Thyroid gland (tissue), 4 donors: ENCODE data around the gene SNRNP25. TPM values are rescaled to one million over a fixed set of nuclear protein-coding genes. Genes with fewer than 3 reads are reported as not detected.
"Not testable (repeated sequence)": the region's sequence is repeated elsewhere in the genome, so short reads cannot be mapped to it uniquely, and the experiment has no call there.

Experiments
- DNase-seq, 2 donors: peaks; one replicate each; pipeline ENCODE4 v3.0.0-alpha.2; 2019
- H3K27ac ChIP-seq, 3 donors: fragments of 200-600 bp; sonication (generic); 1 replicate in 2 of 3; 2 replicates in 1 of 3; pipeline ENCODE4 v1.5.1; 2016 to 2019; ENCODE audit warnings: mild to moderate bottlenecking in 1 of 3, moderate library complexity in 1 of 3
- H3K27me3 ChIP-seq: fragments of 200-600 bp; sonication (generic); one replicate; pipeline ENCODE4 v1.5.1; 2019
- H3K36me3 ChIP-seq, 2 donors: fragments of 200-600 bp; sonication (generic); one replicate each; pipeline ENCODE4 v1.5.1; 2016 to 2019
- H3K4me1 ChIP-seq, 2 donors: fragments of 200-600 bp; sonication (generic); one replicate each; pipeline ENCODE4 v1.5.1; 2017 to 2019
- H3K4me3 ChIP-seq, 3 donors: fragments of 200-600 bp; sonication (generic); replicated peaks in 1 of 3; 1 replicate in 2 of 3; 2 replicates in 1 of 3; pipeline ENCODE4 v1.5.1; 2016; ENCODE audit warnings: mild to moderate bottlenecking in 1 of 3
- H3K9me3 ChIP-seq: fragments of 200-600 bp; sonication (generic); one replicate; pipeline ENCODE4 v1.5.1; 2017
- CTCF ChIP-seq, 6 experiments: fragments of 200-600 bp in 3 of 6; fragments of 450-650 bp in 3 of 6; sonication (generic) in 3 of 6; IDR thresholded peaks; one replicate each; pipeline ENCODE4 v1.5.1; 2016 to 2019; ENCODE audit warnings: antibody characterized with exemption in 6 of 6, mild to moderate bottlenecking in 2 of 6, inconsistent platforms in 1 of 6, moderate library complexity in 1 of 6
- POLR2A ChIP-seq, 2 donors: fragments of 450-650 bp; IDR thresholded peaks; one replicate each; pipeline ENCODE4 v1.6.1; 2017; ENCODE audit warnings: antibody characterized with exemption in 2 of 2, mild to moderate bottlenecking in 2 of 2, moderate library complexity in 1 of 2
- WGBS, 2 donors: methylation state at CpG; one replicate each; pipeline ENCODE4 v1.1.5; 2017; 5-methylcytosine and 5-hydroxymethylcytosine counted together
- intact Hi-C: fragments of 100-400 bp; cut with DNase I; formaldehyde crosslinking; loops from one replicate; pipeline ENCODE4 v1.15.1; 2023
- total RNA-seq, 4 donors: library from RNA; depleted of rRNA; stranded (reverse); fragments of >200 nt; gene quantifications; one replicate each; pipeline ENCODE4 v1.2.3, GENCODE V29; 2016

The SNRNP25 gene
- total RNA-seq, 4 donors from 2014 or later: 16.1 to 53.6 (median 34.8) TPM

- H3K36me3 ChIP-seq, H3K9me3 ChIP-seq, H3K27ac ChIP-seq, H3K4me1 ChIP-seq, H3K27me3 ChIP-seq, H3K4me3 ChIP-seq, DNase-seq, intact Hi-C loops: not testable (repeated sequence)
- WGBS, 2 donors: 69% methylated on average over 2 of the region's 8 CpGs; no CpG with 5 or more reads in 1 of the 2 donors
Observed at GRCh38 chr16:33154-33876, 20.3 kb upstream of the SNRNP25 start.

GRCh38 chr16:33877-34647, 19.6 kb upstream of the SNRNP25 start:
- Histone ChIP-seq H3K9me3 (no peaks in the 10 kb centered on the region), H3K27me3 (no peaks in the 10 kb centered on the region), H3K4me1 (no peaks in the 10 kb centered on the region), H3K27ac (no peak overlapping the region), H3K4me3 (no peak overlapping the region), H3K36me3 (no peaks in the 10 kb centered on the region)
- TF ChIP-seq POLR2A (IDR thresholded peaks at IDR 0.05) (no peak), CTCF (IDR thresholded peaks at IDR 0.05) (no peak)
- intact Hi-C loops: no loop called here
- 72 to 88% methylated on average over 14 to 19 of the region's 21 CpGs for WGBS, 2 donors
- no peak for DNase-seq

- Histone ChIP-seq H3K4me1 (no peaks in the 10 kb centered on the region), H3K4me3 (no peak overlapping the region), H3K27me3 (no peaks in the 10 kb centered on the region), H3K27ac (no peak overlapping the region), H3K36me3 (no peaks in the 10 kb centered on the region), H3K9me3 (no peaks in the 10 kb centered on the region)
- DNase-seq: no peak
- intact Hi-C loops: no loop called here
- 57 to 64% methylated on average over 5 to 6 of the region's 6 CpGs for WGBS, 2 donors
- TF ChIP-seq POLR2A (IDR thresholded peaks at IDR 0.05) (no peak), CTCF (IDR thresholded peaks at IDR 0.05) (no peak)
Observed at GRCh38 chr16:34648-34987, 19.0 kb upstream of the SNRNP25 start.

GRCh38 chr16:35011-35677, 18.5 kb upstream of the SNRNP25 start:
- no peak for DNase-seq
- TF ChIP-seq POLR2A (IDR thresholded peaks at IDR 0.05) (no peak), CTCF (IDR thresholded peaks at IDR 0.05) (no peak)
- Histone ChIP-seq H3K27me3 (no peaks in the 10 kb centered on the region), H3K36me3 (no peaks in the 10 kb centered on the region), H3K9me3 (no peaks in the 10 kb centered on the region), H3K4me1 (no peaks in the 10 kb centered on the region), H3K27ac (no peak overlapping the region), H3K4me3 (no peak overlapping the region)
- 76 to 90% methylated on average over 13 to 15 of the region's 17 CpGs for WGBS, 2 donors
- intact Hi-C loops: no loop called here

- Histone ChIP-seq H3K4me1 (no peaks in the 10 kb centered on the region), H3K9me3 (no peaks in the 10 kb centered on the region), H3K36me3 (no peaks in the 10 kb centered on the region), H3K4me3 (no peak overlapping the region), H3K27me3 (no peaks in the 10 kb centered on the region), H3K27ac (no peak overlapping the region)
- TF ChIP-seq POLR2A (IDR thresholded peaks at IDR 0.05) (no peak), CTCF (IDR thresholded peaks at IDR 0.05) (no peak)
- 82 to 92% methylated on average over 9 to 10 of the region's 11 CpGs for WGBS, 2 donors
- intact Hi-C loops: no loop called here
- DNase-seq: no peak
Observed at GRCh38 chr16:35678-36305, 17.8 kb upstream of the SNRNP25 start.
